Left colon (tissue), 2 donors: ENCODE measurements around the gene FNIP2. TPM values are rescaled to one million over a fixed set of nuclear protein-coding genes. Genes with fewer than 3 reads are reported as not detected.
A peak's percentile ranks its signal among the peaks of the same experiment; 100 is the strongest.
"Not testable (repeated sequence)": the region's sequence is repeated elsewhere in the genome, so short reads cannot be mapped to it uniquely, and the experiment has no call there.

Source experiments
- ATAC-seq: fragments of 200-7000 bp; cut with Tn5 transposase; one replicate; pipeline ENCODE4 v1.9.1; 2020; ENCODE audit warnings: mild to moderate bottlenecking, moderate library complexity
- DNase-seq, 2 donors: peaks; one replicate each; pipeline ENCODE4 v3.0.0-alpha.2; 2020
- intact Hi-C, 2 donors: fragments of 100-400 bp; cut with DNase I in 1 of 2; cut with micrococcal nuclease in 1 of 2; formaldehyde crosslinking; loops; one replicate each; pipeline versions ENCODE4 v1.11.2 to v1.14.0; 2022; cut with DNase I, micrococcal nuclease
- total RNA-seq, 2 donors: library from RNA; stranded (reverse); fragmentation: NEBNext Ultra II Directional; extraction: Animal tissue kit (Norgen Biotek cat#: 25700); gene quantifications; one replicate each; pipeline ENCODE4 v1.2.1, GENCODE V29; 2021
- donor health status: DM: no; HTN: no; CAD: no.
- donor health status: DM: yes; HTN: yes; CAD: no.

Gene FNIP2
- total RNA-seq, 2 donors from 2014 or later, result 69.0 TPM

DNA sequence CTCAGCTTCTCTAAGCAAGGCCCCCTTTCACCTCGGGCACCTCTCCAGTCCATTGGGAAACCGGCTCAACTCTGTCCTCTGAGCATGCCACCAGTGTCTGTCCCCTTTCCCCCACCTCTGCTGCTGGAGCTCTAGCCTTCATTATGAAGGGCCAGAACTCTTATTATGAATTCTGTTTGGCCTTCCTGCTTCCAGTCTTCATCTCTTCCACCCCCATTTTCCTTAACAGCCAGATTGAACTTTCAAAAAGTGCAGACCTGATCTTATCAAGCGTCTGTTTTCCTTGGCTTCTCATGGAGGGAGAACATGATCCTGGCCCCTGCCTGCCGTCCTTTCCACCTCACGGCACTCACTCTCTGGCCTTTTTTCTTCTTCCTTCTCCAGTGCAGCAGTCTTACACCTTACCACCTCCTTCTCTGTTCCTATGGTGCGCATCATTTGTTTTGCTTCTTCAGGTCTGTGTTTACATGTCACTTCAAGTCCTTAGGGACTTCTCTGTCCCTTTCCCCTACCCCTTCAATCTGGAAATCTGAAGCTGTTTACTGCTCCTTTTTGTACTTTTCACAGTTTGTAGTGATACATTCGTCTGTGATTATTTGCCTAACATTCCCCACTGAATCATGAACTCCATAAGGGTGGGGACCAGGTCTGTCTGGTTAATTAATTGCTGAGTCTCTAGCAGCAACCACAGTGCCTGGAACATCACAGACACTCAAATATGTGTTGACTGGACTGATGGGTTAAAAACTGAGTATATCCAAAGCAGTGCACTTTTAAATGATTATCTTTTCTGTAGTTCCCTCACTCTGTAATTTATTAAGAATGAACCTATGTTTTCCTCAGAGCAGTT lies 55.8 kb downstream of the FNIP2 start:
- no peak for DNase-seq
- intact Hi-C loops, result no loop called here
- no peak for ATAC-seq

DNA sequence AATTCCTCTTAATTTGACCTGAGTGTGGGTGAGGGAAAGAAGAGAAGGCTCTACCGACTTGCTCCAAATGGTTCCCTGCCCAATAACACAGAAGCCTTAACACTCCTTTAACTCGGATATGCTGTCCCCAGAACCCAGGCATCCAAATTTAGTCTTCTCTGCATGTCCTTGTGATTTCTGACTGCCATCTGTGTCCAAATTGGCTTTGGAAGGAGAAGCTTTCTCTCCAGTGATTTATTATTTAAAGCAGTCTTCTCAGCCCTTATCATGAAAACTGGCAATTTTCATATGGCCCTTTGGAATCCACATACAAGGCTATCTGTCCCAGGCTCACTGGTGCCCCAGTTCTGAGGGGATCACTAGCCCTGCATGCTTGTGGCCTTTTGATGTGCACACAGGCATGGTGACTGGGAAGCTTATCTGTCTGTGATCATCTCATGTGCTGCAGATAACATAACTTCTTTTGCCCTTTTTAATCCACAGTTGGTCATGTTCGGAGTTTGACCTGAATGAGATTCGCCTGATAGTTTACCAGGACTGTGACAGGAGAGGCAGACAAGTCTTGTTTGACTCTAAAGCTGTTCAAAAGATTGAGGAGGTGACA lies 56.7 kb downstream of the FNIP2 start:
- DNase-seq, result no peak
- intact Hi-C loops, result no loop called here
- ATAC-seq, result peak; percentile 2

DNA sequence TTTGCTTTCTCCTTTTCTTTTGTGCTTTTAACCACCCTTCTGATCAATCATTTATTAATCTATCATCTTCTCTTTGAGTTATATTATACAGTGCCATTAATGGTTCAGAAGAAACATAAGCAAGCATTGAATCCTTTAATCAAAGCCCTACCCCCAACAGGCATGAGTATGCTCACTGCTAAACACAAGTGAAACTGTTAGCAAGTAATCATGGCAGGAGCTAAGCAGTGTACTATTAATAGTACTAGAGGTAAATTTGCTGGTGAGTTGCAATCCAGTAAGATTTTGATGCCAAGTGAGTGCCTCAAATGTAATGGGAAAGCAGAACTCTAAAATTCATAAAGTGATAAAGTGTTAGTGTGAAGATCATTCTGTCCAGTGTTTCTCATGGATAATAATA lies 57.2 kb downstream of the FNIP2 start:
- DNase-seq (no peak), ATAC-seq (no peak)
- intact Hi-C loops, result no loop called here

DNA sequence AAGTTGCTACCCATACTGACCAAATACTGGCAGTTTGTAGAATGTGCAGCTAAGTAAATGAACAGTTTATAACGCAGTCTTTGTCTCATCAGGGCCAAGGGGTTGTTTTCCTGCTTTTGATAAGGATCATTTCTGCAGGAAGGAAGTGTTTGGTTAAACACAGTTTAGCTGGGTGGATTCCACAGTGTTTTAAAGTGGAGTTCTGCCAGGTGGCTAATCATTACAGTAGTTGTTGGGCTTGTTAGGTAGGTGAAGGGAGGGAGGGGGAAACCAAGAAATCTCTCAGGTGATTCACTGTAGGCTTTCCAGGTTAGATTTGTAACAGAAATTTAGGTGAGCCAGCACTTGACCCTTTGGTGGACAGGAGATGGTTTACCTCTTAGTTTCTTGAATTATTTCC lies 58.1 kb downstream of the FNIP2 start:
- DNase-seq, result no peak
- intact Hi-C loops, result no loop called here
- ATAC-seq, result peak; percentile 87

DNA sequence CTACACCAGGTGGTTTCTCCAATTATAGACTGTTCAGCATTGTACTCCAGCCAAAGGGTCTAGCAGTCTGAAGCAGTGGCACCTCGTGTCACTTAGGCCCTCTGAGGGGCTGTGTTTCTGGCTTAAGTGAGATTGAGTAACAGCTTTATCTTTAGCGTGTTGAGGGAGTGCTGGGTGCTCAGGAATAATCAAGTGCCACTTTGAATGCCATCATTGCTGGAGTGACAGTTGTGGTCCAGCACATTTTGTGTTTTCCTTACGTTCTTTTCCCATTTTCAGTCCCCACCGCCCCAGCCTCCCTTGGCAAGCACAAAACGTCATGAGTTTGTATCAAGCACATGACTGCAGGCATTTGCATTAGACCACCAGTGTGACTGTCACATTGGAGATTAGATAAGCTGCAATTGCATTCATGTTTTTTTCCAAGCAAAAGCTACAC lies 58.7 kb downstream of the FNIP2 start:
- peak; percentile 4 for ATAC-seq
- DNase-seq, result no peak
- intact Hi-C loops, result no loop called here

DNA sequence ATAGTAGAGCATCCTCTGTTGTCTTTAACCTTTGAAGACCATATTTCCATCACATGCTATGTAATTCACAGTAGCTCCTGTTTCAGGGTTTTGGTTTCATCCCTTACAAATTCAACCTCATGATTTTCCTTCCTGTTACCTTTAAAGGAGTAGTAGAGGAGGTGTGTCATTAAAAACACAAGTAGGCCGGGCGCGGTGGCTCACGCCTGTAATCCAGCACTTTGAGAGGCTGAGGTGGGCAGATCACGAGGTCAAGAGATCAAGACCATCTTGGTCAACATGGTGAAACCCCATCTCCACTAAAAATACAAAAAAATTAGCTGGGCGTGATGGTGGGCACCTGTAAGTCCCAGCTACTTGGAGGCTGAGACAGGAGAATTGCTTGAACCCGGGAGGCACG lies 59.3 kb downstream of the FNIP2 start:
- ATAC-seq, result peak; percentile 35
- DNase-seq, result peak in 1 of 2 donors; percentile 58
- intact Hi-C loops, result not testable (repeated sequence)

DNA sequence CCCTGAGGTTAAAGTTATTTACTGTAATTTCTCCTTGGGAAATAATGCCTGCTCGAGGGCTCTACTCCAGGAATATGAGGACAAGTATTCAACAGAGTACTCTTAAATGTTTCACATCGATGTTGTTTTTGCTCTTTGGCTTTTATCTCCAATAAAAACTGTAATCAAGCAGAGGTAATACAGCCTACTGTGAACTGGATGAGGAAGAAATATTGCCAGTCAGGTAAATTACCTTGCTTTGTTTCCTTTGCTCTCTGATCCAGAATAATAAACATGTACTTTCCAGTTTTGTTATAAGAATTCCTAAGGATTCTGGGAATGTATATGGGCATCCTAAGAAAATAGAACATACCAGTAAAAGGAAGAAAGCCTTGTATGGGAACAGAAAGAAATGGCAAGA lies 60.4 kb downstream of the FNIP2 start:
- intact Hi-C loops, result no loop called here
- no peak for DNase-seq
- ATAC-seq, result peak; percentile 61

DNA sequence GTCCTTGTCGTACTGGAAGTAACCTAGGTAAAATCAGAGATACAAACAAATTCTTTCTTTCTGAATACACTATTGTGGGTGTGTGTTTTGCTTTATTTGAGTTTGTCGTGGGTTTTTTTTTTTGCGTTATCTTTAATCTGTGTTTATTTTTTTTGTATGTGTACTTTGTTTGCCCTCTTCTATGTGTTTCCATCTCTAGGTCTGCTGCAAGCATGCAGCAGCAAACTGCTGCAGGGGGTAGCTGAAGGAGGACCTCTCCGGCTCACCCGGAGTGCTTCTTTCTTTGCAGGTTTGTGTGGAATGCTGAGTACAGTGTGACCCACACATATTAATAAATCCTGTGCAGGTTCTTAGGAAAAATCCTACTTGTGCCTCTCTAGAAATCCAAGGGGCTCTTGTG lies 64.8 kb downstream of the FNIP2 start:
- intact Hi-C loops, result no loop called here
- DNase-seq, result no peak
- no peak for ATAC-seq

DNA sequence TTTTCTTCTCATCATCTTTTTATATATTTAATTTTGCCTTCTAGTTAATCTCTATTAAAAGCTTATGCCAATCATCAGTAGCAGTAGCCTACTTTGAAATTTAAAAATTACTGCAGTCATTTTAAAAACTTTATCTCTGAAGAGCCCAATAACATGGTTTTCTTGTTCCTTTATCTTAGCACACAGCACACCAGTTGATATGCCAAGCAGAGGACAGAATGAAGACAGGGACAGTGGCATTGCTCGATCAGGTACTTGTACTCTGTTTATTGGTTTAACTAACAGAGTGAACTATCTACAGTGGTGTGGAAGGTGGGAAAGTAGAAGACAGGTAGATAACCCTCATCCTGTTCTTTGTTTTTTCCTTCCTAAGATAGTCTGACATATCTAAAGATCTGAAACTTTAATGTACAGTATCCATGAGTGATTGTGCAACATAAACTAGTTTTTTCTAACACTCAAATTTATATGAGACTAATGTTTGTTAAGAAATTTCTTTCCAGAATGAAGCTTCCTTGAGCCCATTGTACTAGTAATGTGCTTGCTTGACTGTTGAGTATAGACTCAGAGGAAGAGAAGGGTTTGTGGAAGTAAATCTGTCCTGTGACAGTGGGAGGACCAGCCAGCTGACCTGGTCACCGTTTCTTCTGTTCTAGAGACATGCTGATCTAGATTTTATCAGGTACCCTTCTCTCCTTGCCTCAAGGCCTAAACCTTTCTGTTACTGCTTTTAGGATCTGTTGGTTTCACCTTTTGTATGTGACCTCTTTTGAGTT lies 66.6 kb downstream of the FNIP2 start:
- DNase-seq (no peak), ATAC-seq (no peak)
- intact Hi-C loops, result no loop called here

DNA sequence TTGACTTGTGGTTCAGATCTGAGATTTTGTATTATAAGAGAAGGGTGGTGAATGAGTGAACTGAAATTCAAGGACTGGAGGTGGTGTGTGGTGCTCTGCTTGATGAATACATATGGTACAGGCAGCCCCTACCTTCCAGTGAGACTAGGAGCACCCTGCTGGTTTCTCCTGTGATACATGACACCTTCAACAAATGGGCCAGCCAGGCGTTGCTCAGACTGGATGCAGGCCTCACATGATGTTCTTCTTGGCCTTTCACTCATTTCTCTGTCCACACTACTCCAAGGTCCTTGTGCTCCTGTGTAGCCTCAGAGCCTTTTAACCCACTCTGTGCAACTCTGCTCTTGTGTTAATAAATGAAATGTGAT lies 67.2 kb downstream of the FNIP2 start:
- DNase-seq (no peak), ATAC-seq (no peak)
- intact Hi-C loops, result no loop called here

DNA sequence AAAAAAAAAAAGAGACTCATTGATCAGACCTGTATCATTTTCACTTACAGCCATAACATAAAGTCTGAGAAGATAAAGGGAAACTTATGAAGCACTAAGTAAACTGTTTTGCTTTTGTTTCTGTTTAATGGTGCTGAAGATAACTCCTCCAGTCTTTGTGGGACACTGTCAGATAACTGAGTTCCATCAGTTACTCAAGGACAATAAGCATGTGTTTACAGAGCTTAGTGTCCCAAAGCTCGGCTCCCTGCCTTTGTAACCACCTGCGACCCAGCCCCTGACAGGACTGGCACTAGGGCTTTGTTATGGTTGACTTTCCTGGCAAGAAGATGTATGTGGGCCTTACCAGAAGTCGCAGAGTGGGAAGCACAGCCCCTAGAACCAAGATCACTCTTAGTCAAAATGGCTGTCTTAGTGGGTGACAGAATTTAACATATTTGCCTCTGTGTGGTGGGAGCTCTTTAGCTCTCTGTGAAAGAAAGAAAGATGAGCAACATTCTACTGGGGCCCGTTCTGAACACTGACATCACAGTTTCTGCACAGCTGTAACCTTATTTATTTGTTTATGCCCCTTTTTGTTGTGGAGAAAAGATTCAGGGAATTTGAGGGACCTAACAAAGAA lies 68.1 kb downstream of the FNIP2 start:
- DNase-seq, result no peak
- ATAC-seq, result no peak
- intact Hi-C loops, result no loop called here

DNA sequence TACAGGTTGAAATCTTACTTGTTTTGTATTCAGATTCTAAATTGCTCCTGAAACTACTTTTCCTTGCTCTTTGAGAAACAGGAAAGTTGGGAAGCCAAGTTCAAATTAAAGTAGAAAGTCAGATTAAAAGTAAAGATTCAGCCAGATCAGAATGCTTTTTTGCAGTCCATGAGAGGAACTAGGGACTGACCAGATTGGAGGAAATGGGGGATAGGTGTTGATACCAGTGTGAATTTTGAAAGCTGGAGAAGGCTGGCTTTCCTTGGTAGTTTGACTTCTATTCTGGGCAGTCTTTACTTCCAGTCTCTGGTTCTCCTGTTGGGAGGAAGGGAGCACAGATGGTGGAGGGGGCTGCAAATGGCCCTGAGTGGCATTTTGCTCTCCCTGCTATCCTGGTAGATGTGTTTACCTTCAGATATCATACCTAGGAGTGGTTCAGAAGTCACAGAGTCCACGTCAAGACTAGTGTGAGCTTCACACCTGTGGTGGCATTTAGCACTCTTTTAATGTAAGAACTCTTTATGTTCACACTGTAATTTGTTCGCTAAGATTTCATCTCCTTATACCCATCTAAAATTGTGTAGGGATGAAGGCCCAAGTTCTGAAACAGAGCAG lies 68.8 kb downstream of the FNIP2 start:
- DNase-seq (no peak), ATAC-seq (peak; percentile 96)
- intact Hi-C loops, result no loop called here

DNA sequence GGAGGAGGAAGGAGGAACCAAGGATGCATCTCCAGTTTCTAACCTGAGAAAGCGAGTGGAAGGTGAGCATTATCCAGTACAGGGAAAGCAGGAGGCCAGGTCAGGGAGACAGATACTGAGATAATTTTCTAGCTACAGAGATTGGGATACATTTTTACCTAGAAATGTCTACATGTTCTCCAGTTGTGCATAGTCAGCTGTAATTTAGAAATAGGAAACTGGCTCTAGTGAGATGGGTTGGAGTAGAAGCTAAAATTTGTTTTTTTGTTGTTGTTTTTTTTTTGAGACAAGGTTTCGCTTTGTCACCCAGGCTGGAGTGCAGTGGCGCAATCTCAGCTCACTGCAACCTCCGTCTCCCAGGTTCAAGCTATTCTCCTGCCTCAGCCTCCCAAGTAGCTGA lies 71.3 kb downstream of the FNIP2 start:
- intact Hi-C loops, result no loop called here
- DNase-seq, result no peak
- no peak for ATAC-seq

DNA sequence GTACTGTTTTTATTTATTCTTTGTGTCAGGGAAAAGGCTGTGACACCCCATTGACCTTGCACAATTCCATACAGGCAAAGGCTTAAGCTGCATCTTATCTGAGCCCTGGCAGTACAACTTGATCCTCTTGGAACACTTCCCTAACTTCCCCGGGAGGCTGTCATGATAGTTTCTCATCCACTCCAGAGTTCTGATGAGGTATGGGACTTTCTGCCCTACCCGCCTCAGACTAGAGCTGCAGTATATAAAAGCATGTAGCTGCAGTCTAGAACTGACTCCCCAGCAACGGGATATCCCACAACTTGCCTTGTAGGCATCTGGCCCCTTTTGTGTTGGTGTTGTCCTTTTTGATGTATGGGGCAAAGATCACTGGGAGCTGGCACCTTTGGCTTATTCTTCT lies 72.7 kb downstream of the FNIP2 start:
- no peak for ATAC-seq
- intact Hi-C loops, result no loop called here

DNA sequence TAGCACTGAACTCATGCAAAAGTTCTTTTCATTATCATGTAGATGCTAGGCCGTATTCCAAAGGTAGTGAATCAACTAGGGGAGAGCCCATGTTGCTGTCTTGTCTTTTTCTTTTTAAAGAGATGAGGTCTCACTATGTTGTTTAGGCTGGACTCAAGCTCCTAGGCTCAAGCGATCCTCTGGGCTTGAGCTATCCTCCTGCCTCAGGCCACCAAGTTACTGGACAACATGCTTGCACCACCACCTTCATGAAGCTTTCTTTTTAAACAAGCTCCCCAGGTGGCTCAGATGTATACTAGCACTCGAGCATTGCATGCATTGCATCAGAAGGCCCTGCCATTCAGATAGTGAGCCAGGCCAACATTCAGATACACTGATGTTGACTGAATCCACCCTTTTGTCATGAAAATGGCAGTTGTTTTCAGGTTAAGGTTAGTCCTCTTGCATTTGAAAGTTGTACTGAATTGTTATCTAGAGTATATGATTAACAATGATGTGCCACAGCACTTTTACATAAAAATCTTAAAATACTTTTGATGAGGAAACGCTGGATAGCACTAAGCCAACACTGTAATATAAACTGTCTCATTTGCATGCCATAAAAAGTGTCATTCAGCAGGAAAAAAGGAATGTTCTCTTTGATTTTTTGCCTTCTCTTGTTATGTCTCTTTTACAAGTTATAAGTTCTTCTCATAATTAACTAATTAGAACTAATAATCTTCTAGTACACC lies 76.7 kb downstream of the FNIP2 start:
- ATAC-seq (peak; percentile 62), DNase-seq (no peak)
- intact Hi-C loops, result no loop called here

More for the DNA sequence above, 72.7 kb downstream of the FNIP2 start:
- DNase-seq, result no peak

DNA sequence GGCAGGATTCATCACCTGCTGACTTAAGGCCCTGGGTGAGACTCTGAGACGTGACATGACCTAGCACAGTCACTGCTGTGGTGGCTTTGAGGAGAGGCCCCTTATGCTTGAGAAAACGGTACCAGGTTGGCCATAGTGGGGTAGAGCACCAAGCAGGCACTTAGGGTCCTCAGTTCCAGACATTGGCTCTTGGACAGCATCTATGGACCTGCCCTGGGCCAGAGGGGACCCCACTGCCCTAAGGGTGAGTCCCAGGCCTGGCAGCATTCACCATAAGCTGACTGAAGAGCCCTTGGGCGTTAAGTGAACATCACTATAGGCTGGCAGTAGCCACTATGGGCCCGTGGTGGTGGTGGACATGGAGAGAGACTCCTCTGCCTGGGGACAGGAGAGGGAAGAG lies 78.7 kb downstream of the FNIP2 start:
- DNase-seq (no peak), ATAC-seq (no peak)
- intact Hi-C loops, result no loop called here

DNA sequence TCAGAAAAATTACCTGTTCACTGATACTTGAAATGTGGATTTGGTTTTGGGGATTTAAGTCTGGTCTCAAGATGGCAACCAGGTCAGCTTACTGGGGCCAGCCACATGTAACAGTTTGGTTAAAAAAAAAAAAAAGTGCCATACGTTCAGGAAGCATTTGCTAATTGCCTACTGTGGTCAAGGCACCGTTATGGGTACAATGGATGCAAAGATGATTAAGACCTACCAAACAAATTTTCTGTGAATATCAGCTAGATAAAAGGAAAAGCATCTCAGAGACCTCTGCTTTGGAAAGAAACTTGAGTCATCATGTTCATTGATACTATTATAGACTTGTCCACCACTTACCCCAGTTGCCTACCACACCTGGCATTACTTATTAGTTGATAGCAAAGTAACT lies 80.9 kb downstream of the FNIP2 start:
- DNase-seq, result no peak
- ATAC-seq, result no peak
- intact Hi-C loops, result loop anchor here (2.0 to 10.0 kb wide), 3 partner anchors 121 to 325 kb away; partner anchors contain the start of gene PPID (in 1 of the 2)

DNA sequence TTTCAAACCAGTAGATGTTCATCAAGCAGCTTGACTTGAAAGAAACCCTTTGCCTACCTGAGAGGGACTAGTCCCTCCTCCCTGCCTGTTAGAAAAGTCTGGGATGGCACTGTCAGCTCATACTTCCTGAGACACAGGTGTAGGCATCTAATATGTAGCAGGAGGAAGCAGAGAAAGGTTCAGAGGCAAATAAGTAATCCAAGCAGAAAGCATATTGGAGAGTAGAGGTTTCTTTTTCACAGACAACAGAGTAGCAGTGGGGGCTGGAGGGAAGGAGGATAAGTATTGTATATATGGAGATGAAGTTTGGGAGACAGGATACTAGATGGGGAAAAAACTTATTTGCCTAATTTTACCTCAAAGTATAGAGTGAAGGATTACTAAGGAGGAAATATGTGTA lies 81.5 kb downstream of the FNIP2 start:
- intact Hi-C loops, result loop anchor here (2.0 to 10.0 kb wide), 3 partner anchors 122 to 324 kb away; partner anchors contain the start of gene PPID (in 1 of the 2)
- DNase-seq (no peak), ATAC-seq (peak; percentile 19)
